NCI-H2196 (cell line): ENCODE measurements around the gene ADAM10.

Source experiments
- DNase-seq: peaks from one replicate; lab custom pipeline; 2025; ENCODE audit not compliant: unreplicated experiment; lab: John Stamatoyannopoulos, UW

ADAM10 gene

GRCh38 chr15:58726867-58727266 lies 22.6 kb downstream of the ADAM10 start:
- DNase-seq, result no peak

- DNase-seq, result no peak
Measured at GRCh38 chr15:58724466-58724865, 25.0 kb downstream of the ADAM10 start.

GRCh38 chr15:58717357-58717756 lies 32.1 kb downstream of the ADAM10 start:
- DNase-seq, result no peak

- no peak for DNase-seq
Measured at GRCh38 chr15:58716027-58716426, 33.5 kb downstream of the ADAM10 start.

- DNase-seq, result no peak
Measured at GRCh38 chr15:58715266-58715917, 34.1 kb downstream of the ADAM10 start.

GRCh38 chr15:58710701-58711100 lies 38.8 kb downstream of the ADAM10 start:
- DNase-seq, result no peak

GRCh38 chr15:58707397-58707796 lies 42.1 kb downstream of the ADAM10 start:
- DNase-seq, result no peak

GRCh38 chr15:58705105-58705504 lies 44.4 kb downstream of the ADAM10 start:
- DNase-seq, result no peak

GRCh38 chr15:58704155-58704865 lies 45.2 kb downstream of the ADAM10 start:
- no peak for DNase-seq

GRCh38 chr15:58703610-58704009 lies 45.9 kb downstream of the ADAM10 start:
- no peak for DNase-seq

- no peak for DNase-seq
Measured at GRCh38 chr15:58702233-58702632, 47.3 kb downstream of the ADAM10 start.

- DNase-seq, result no peak
Measured at GRCh38 chr15:58701376-58701775, 48.1 kb downstream of the ADAM10 start.

- DNase-seq, result no peak
Measured at GRCh38 chr15:58699769-58700168, 49.7 kb downstream of the ADAM10 start.

- no peak for DNase-seq
Measured at GRCh38 chr15:58698887-58699641, 50.4 kb downstream of the ADAM10 start.

- DNase-seq, result no peak
Measured at GRCh38 chr15:58697220-58697619, 52.3 kb downstream of the ADAM10 start.

GRCh38 chr15:58696738-58697137 lies 52.8 kb downstream of the ADAM10 start:
- DNase-seq, result no peak

- no peak for DNase-seq
Measured at GRCh38 chr15:58694641-58695398, 54.7 kb downstream of the ADAM10 start.

- no peak for DNase-seq
Measured at GRCh38 chr15:58690703-58691102, 58.8 kb downstream of the ADAM10 start.

GRCh38 chr15:58689646-58690045 lies 59.9 kb downstream of the ADAM10 start:
- DNase-seq, result no peak

- DNase-seq, result no peak
Measured at GRCh38 chr15:58686286-58686685, 63.2 kb downstream of the ADAM10 start.

GRCh38 chr15:58684751-58685150 lies 64.8 kb downstream of the ADAM10 start:
- no peak for DNase-seq
